GM18861 (cell line): ENCODE results near the gene KLHL6.

Source experiments
- ATAC-seq: cut with Tn5 transposase; IDR thresholded peaks from one replicate; pipeline ENCODE4 v1.9.1; 2021; ENCODE audit not compliant: unreplicated experiment

KLHL6 gene, protein sequence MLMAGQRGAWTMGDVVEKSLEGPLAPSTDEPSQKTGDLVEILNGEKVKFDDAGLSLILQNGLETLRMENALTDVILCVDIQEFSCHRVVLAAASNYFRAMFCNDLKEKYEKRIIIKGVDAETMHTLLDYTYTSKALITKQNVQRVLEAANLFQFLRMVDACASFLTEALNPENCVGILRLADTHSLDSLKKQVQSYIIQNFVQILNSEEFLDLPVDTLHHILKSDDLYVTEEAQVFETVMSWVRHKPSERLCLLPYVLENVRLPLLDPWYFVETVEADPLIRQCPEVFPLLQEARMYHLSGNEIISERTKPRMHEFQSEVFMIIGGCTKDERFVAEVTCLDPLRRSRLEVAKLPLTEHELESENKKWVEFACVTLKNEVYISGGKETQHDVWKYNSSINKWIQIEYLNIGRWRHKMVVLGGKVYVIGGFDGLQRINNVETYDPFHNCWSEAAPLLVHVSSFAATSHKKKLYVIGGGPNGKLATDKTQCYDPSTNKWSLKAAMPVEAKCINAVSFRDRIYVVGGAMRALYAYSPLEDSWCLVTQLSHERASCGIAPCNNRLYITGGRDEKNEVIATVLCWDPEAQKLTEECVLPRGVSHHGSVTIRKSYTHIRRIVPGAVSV

DNA sequence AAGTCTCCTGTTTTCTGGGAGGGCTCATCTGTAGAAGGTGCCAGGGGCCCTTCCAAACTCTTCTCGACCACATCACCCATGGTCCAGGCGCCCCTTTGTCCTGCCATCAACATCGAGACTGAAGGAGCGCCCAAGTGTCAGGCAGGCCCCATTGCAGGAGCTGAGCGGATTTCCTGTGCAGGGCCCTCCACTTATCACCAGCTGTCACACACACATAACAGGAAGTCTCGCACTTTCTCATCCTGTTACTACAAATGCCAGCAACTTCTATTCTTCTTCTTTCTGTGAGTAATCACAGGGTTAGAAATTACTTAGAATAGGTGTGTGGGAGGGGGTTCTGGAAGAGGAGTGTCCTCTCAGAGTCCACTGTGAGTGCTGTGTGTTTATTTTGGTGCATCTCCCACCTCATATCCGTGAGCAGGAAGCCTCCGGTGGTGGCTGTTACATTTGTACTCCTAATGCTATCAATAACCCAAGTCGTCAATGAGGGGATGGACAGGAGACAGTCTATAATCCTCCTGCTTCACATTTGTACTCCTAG lies at the start of gene KLHL6:
TSS of gene KLHL6 (minus strand) at position 166 of the 541 bp plus-strand sequence. CDS start at position 113, 53 bp downstream.
- peak; percentile 83 for ATAC-seq

DNA sequence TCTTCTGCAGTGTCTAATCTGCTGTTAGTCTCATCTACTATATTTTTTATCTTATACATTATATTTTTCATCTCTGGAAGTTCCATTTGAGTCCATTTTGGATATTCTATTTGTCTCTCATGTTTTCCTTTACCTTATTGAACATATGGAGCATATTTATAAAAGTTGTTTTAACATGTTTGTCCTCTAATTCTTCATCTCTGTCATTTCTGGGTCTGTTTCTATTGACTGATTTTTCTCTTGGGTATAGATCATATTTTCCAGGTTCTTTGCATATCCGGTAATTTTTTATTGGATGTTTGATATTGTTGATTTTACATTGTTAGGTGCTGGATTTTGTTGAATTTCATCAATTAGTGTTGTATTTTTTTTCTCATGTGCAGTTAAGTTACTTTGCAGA lies 42.5 kb upstream of the KLHL6 start:
- ATAC-seq = no peak

DNA sequence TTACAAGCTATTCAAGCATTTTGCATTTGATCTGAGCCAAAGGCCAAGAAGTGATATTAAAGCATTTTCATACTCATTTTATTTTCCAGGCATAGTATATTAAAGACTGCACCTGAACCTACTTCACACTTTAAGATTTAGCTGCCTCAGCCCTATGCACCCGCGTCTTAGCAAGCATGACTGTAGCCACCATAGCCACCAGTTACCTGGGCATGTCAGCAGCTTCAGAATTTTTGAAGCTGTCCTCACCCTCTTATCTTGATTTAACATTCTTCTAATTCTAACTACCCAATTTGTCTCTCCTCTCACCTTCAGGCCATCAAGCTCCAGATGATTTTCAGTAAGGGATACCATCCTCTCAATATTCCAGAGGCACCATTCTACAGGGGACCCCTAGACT lies 39.1 kb upstream of the KLHL6 start:
- ATAC-seq = no peak

DNA sequence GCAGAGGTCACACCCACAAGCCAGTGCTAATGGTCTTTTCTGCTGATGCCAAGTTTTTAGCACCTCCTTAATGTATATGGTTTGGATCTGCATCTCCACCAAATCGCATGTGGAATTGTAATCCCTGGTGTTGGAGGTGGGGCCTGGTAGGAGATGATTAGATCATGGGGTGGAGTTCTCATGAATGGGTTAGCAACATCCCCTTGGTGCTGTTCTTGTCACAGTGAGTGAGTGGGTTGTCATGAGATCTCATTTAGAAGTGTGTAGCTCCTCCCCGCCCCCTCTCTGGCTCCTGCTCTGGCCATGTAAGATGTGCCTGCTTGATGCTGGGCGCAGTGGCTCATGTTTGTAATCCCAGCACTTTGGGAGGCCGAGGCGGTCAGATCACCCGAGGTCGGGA lies 37.3 kb upstream of the KLHL6 start:
- no peak for ATAC-seq

DNA sequence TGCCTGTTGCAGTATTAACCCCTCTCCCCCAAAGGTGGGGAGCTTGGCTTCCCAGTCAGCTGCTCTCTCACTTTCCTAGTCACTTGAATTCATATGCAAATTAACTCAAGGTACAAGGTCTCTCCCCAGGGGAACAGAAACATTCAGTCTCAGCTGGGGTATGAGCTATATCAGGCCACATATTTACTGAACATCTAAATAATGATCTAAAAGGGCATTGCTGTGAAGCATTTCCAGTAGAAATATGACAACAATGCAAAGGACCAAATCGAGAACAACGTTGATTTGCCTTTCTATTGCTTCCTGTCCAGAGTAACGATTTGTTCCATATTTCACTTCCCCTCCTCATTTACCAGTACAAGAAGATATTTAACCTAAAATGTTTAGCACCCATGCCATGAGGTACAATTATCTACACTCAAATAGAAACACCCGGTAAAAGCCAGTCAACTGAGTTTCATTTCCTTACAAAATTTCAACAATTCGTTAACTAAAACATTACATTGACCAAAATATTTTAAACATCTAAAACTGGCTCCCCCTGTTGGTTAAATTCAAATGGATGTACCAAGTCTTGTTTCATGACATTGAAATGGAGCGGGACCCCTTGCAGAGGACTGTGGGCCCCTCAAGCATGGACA lies 36.5 kb upstream of the KLHL6 start:
- peak; percentile 96 for ATAC-seq

DNA sequence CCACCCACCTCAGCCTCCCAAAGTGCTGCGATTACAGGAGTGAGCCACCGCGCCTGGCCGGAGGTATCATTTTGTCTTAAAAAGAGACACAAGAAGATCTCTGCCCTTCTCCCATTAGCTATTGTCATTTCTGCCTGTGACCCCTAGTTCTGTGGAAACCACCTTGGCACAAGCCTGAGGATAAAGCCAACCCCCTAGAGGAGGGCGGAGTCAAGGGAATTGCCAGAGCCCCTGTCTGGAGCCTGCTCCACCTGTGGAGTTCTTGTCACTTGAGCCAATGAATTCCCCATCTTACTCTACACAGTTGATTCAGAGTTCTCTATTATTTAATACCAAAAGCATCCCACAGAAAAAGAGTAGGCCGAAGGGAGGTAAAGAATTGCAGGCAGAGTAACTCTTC lies 34.9 kb upstream of the KLHL6 start:
- ATAC-seq = no peak

DNA sequence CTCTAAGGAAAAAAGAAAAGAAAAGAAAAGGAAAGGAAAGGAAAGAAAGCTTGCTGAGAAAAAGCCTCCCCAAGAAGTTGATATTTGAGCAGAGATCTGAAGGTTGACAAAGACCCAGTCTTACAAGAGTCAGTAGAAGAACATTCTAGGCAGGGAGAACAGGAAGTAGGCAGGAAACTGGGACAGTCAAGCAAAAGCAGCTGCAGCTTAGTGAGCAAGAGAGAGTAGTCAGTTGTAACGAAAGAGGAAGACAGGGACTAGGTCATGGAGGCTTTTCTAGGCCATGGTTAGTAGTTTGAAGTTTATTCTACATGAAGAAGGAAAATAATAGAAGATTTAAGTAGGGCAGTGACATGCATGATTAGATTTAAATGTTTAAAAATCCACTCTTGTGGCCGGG lies 31.8 kb upstream of the KLHL6 start:
- ATAC-seq = no peak

DNA sequence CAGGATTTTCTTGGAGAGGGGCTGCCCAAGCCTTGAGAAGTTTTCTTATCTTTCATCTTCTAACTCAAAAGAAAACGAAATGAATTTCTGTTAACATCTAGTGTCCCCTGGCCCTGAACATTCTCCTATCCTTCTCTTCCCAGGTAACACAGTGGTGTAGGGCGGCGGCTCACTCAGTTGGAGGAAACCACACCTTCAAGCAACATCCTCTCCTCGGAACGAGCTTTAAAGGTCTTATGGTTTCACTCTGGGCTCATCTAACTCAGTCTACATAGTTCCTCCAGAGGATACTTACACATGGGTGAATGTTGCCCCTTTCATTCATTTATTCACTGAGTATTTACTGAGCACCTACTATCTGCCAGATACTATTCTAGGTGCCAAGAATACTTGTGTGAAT lies 31.0 kb upstream of the KLHL6 start:
- no peak for ATAC-seq

DNA sequence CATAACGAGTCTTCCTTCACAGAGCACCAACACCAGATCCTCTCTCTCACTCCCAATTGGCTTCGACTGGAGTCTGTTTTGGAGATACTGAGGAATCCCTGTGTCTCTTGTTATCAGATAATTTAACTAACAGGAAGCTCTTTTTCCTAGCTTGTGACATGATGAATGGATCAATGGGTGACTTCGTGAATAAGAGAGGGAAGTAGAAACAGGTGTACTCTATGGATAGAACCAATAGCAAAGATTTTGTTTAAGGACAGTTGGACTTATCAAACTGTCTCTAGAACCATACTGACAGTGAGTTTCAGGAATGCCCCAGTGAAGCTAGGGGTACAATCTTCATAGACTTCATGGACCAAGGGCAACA lies 29.4 kb upstream of the KLHL6 start:
- no peak for ATAC-seq

DNA sequence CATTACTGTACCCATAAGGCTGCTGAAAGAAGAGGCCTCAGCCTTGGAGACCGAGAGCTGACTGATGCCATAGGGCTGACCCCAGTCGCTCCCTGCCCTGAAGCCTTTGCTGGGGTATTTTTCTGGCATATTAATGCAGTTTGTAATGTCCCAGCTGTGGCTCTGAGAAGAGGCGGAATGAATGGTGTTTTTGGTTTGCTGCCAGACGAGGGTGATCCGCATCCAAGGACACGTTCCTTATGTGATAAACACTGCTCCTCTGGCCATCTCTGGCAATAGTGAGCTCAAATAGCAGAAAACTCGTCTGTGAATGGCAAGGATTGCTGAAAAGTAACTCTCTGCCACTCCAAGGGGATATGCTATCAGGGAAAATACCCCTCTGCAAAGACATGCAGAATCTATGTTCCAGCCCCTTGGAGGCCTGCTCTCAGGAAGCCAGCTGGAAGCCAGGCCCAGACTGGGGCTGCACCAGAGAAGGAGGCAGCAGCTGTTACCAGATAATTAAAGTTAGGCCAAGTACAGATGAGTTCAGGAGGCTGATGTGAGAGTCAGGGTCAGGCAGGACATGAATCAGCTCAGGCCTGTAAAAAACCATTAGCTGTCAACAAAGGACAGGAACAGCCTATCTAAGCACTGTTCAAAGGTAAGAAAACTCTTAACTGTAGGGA lies 28.9 kb upstream of the KLHL6 start:
- no peak for ATAC-seq

DNA sequence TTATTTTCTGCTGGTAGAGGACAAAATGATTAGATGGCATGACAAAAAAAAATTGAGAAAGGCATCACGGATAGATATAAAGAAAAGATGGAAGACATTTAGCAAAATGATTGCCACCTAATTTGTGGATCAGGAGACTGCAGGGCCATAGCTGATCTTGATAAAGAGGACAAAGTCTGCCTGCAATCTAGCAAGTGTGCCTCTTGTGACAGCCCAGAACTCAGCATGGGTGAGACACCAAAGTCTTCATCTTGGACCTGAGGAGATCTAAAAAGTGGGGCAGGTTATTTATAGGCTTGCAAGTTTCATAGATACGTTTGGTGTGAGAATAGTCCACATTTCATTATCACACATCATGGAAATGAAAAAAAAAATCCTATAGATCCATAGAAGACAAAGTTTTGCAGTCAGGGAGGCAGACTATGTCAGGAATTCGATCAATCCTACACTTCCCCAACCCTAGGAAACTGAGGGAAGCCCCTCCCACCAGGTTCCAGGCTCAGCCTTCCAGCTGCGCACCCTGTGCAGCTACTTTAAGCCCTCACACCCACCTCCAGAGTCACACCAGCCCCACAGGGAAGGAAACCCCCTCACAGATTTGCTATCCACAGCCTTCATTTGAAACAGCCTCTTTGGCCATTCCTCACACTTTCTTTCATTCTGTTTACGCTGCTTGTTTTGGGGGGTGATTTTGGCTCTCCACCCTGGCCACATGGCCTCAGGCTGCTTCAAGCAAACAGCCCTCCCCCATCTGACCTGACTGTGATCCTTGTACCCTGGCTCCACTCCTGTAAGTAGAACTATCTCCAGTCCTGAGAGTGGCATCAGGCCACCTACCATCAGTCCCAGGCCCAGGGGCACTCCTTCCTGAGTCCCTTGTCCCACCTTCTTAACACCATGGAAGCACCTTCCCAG lies 28.1 kb upstream of the KLHL6 start:
- no peak for ATAC-seq

DNA sequence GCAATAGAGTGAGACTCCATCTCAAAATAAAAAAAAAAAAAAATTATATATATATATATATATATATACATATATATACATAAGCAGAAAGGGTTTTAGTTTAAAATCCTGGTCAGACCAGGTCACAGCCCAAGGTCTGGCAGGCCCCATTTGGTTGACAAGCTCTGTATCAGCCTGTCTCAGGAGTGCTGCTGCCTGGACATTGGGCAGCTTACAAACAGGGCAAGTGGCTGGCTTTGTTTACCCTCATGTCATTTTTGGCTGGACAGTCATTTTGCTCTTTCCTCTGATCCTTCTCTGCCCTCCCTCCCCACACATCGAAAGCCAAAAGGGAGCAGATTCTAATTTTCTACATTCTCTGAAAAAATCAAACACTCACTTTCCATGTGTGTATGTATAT lies 26.7 kb upstream of the KLHL6 start:
- no peak for ATAC-seq

DNA sequence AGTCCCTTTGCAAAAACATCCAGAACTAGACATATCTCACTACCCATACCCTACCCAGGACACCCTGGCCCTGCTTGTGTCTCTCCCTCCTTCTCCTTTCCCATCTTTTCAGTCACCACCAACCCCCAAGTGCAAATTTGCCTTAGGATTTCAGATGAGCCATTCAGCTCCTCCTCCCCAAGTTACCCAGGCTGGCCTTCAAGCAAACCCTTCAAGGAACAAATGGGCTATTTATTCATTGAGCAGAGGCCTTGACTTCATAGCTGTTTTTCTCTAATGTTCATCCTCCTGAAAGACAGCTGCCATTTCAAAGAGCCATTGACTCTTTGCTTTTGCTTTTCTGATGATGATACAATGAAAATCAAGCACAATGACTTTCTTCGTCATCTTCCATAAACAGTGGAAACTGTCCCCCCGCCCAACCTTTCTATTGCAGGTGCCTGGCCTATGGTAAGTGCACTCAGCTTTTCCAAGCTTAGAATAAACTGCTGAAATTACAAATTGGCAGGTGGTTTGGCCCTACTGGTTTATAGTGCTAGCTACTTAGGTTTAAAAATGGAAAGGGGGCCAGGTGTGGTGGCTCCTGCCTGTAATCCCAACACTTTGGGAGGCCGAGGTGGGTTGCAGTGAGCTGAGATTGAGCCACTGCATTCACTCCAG lies 26.1 kb upstream of the KLHL6 start:
- ATAC-seq = no peak

DNA sequence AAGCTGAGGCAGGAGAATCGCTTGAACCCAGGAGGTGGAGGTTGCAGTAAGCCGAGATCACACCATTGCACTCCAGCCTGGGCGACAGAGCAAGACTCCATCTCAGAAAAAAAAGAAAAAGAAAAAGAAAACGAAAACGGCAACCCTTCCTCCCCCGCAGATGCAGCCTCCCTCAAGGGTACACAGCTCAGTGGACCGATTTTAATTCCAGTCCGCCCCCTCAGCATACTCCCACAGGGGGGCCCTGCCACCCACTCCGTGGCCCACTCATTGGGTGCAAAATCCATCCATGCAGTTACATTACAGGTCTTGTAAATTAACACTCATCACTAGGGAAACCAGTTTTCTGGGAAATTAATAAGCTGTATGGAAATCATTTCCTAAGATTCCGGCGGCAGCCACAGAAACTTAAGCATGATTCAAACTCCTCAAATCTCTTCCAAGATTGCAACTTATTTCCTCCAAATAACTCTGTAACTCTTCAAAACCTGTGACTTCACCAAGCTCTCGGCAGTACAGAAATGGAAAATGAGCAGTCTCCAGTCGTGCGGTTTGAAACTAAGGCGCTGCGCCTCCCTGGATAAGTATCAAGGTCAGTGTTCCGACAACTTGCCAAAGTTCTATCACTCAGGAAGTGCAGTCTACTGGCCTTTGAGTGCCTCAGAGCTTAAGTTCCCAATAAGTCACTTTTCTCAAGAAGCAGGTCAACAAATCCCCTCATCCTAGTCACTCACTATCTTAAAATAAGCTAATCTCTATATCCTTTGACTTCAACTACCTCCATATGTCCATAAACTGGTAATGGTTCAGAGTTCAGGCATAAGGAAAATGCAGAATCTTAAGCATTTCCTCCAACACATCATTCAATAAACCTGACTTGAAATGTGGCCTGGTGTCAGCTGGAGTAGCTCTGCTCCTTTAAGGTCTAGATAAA lies 24.7 kb upstream of the KLHL6 start:
- ATAC-seq = no peak

DNA sequence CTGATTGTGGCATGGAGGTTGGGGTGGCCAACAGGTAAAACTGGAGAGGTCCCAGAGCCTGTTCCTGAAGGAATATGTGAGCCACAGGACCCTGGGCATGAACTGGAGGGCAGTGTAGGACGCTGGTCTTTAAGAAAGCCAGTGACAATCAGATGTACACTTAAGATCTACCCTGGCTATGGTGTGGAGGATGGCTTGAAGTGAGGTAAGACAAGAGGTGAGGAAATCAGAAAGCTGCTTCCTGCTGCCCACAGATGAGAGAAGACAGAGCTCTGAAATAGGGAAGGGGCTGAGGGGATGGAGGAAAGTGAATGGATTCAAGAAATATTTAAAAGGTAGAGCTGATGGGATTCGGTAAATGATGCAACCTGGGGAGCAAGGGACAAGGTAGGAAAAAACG lies 22.7 kb upstream of the KLHL6 start:
- no peak for ATAC-seq

DNA sequence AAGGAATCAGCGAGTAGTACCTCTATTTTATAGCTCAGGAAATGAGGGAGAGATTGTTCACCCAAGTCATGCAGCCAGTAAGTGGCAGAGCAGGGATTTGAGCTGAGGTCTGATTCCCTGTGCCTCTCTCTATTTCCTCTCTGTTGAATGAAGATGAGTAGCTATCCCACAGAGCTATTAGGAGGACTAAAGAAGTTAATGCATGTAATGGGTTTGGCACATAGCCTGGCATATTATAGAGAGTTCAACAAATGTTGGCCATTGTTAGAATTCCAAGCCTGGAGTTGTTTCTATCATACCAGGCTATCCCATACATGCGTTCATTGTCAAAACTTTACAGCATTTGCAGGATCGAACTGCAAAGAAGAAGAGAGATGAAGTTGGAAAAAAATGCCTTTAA lies 21.8 kb upstream of the KLHL6 start:
- ATAC-seq = no peak

DNA sequence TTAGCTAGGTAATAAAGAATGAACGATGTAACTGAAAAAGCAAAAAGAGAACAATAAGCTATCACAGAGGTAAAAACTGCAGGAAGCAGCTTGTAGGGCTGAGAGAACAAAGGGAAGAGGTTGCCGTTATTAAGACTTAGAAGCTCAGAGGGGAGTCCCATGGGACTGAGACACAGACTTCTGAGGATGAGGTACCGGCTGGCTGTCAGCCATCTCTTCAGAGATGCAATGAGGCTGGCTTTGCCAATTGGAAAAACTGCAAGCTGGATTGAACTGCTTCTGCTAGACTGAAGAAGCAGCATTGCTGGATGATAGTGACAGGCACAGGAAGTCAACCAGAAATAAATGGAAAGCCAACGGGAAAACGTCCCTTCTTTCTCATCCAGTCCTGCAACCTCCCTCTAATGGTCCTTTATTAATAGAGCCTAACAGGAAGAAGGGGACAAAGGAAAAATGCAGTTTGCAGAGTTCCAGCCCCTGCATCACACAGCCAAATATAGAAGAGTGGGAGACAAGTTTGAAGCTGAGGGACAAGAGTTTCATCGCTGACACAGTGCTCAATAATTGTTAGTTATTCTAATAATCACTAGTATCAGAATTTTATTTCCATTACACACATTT lies 21.1 kb upstream of the KLHL6 start:
- ATAC-seq = no peak

DNA sequence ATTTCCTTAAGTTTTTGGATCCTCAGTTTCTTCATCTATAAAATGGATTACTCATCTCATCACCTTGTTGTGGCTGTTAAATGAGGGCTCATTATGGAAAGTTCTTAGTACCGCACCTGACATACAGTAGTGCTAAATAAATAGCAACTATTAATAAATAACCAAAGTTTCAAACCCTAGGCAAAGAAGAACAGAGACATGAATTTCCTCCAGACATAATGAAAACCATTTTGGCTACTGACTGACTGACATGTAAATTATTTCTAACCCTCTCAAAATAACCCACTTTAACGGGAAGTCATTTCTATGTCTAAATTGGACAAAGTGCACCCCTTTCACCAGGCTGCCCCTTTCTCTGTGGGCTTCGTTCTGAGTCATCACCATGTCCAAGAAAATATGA lies 17.4 kb upstream of the KLHL6 start:
- peak; percentile 84 for ATAC-seq
